ENCODE measurements around the gene BCAS4.
"Not testable (repeated sequence)": the region's sequence is repeated elsewhere in the genome, so short reads cannot be mapped to it uniquely, and the experiment has no call there.

Gene BCAS4

DNA sequence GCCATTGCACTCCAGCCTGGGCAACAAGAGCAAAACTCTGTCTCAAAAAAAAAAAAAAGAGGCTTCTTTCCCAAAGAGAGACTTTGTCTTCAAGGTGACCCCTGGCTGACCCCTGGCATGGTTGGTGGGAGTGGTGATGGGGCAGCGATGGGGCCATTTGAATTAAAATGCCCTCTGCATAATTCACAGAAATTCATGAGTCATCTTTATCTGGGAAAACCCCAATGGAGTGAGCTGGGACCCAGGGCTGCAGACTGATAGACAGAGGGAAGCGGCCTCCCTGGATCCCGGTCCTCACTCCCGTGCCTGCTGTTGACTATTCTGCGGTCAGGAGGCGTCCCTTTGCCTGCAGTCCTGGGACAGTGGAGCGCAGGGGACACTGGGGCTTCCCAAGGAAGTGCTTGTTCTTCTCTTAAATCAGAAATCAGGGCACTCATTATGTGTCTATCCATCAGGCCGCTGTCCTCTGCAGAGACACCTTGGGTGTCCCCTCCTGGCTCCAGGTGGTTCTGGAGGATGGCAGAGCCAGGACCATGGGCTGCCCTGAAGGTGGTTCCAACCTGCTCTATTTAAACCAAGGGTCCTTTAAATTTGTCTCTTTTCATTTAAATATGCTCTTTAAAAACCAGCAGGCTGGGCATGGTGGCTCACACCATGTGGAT, 23.3 kb upstream of the BCAS4 start:
- not testable (repeated sequence) for DNase-seq

DNA sequence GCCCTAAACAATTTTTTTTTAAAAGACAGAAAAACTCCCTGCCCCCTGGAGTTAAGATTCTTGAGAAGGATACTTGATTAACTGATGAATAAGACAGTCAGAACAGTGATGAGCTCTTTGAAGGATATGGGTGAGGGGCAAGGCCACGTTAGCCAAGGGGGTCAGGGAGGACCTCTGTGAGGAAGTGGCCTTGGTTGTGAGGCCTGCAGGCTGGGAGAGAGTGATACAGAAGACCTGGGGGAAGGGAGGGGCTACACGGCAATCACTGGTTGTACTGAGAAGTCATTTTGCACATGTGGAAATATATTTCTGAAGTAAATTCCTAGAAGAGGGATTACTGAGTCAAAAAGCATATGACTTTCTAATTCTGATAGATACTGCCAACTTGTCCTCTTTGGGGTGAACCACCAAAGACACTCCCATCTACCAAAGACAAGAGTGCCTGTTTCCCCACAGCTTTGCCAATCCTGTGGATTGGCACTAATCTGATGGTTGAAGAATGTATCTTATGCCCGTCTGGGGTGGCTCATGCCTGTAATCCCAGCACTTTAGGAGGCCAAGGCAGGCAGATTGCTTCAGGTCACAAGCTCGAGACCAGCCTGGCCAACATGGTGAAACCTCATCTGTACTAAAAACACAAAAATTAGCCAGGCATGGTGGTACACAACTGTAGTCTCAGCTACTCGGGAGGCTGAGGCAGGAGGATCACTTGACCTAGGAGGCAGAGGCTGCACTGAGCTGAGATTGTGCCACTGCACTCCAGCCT, 22.3 kb upstream of the BCAS4 start:
- no peak for DNase-seq

GRCh38 chr20:50774515-50774914, 20.3 kb upstream of the BCAS4 start:
- no peak for DNase-seq

- no peak for DNase-seq
Measured at GRCh38 chr20:50776122-50776817, 18.6 kb upstream of the BCAS4 start.

DNA sequence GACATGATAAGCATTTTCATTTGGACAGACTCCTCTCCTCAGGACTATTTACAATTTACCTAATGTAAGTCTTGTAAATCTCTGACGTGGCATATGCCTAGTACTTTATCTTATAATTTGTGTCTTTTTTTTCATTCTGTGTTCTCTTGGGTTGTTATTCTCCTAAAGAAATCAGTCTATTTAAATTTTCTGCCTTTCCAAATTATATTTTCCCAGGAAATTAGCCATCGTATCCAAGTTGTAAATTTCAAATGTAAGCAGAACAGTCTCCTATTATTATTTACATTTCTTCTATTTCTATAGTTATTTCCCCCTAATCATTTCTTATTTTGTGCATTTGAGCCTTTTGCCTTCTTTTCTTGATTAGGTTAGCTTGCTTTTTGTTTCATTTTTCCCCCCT, 17.5 kb upstream of the BCAS4 start:
- no peak for DNase-seq

DNA sequence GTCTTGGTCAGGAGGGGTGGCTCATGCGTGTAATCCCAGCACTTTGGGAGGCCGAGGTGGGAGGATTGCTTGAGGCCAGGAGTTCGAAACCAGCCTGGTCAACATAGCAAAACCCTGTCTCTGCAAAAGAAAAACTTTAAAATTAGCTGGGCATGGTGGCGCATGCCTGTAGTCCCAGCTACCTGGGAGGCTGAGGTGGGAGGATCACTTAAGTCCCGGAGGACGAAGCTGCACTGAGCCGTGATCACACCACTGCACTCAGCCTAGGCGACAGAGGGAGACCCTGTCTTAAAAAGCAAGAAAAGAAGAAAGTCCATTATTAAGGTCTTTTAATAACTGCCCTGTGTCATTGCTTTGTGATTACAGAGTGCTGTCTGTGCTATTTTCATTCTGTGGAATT, 15.9 kb upstream of the BCAS4 start:
- not testable (repeated sequence) for DNase-seq

DNA sequence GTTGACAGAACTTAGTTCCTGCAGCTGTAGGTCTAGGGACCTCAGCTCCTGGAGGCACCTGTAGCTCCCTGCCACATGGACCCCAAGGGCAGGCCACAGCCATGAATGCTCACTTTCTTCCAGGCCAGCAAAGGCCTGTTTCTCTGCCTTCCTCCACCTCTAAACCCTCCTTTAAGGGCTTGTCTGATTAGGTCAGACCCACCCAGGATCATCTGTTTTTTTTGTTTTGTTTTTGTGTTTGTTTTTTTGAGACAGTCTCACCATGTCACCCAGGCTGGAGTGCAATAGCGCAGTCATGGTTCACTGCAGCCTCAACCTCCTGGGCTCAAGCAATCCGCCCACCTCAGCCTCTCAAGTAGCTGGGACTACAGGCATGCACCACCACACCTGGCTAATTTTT, 11.5 kb upstream of the BCAS4 start:
- no peak for DNase-seq

- no peak for DNase-seq
Measured at GRCh38 chr20:50783903-50784302, 11.0 kb upstream of the BCAS4 start.

GRCh38 chr20:50784464-50784863, 10.4 kb upstream of the BCAS4 start:
- no peak for DNase-seq

- DNase-seq, result no peak
Measured at GRCh38 chr20:50786703-50787102, 8.2 kb upstream of the BCAS4 start.

DNA sequence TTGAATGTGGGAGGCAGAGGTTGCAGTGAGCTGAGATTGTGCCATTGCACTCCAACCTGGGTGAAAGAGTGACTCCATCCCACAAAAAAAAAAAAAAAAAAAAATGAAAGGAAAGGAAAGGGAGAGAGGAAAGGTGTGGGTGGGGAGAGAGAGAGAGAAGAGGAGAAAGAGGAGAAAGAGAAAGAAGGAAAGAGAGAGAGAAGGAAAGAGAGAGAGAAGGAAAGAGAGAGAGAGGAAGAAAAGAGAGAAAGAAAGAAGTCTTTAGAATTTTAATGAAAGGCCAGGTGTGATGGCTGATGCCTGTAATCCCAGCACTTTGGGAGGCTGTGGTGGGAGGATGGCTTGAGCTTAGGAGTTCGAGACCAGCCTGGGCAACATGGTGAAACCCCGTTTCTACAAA, 7.7 kb upstream of the BCAS4 start:
- no peak for DNase-seq

- DNase-seq, result no peak
Measured at GRCh38 chr20:50788045-50788991, 6.5 kb upstream of the BCAS4 start.

DNA sequence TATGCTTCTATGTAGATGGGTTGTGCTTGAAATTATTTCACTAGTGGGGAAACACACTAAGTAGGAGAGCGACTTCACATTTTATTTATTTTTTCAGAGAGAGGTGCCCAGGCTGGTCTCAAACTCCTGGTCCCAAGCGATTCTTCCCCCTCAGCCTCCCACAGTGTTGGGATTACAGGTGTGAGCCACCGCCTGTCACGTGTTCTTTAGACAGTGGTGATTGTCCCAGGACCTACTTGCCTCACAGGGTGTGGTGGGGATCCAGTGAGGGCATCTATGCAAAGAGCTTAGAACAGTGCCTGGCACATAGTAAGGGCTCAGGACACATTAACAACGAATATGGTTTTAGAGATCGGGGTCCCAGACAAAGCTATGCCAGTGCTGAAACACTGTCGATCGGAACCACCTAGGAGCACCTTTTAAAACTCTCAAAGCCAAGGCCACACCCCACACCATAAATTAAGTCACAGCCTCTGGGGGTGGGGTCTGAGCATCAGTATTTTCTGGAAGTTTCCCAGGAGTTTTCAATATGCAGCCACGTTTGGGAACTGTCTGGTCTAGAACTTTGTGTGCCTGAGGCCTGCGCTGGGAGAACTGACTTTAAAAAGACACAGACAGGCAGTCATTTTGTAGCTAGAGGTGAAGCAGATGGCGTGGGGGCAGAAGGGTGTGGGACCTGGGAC, 4.8 kb upstream of the BCAS4 start:
- no peak for DNase-seq

- DNase-seq, result peak in 1 of 2 experiments; percentile 11
Measured at GRCh38 chr20:50790651-50791277, 4.1 kb upstream of the BCAS4 start.

GRCh38 chr20:50792708-50793574, 1.9 kb upstream of the BCAS4 start:
- DNase-seq, result no peak

GRCh38 chr20:50793575-50794016, 1.3 kb upstream of the BCAS4 start:
- DNase-seq, result not testable (repeated sequence)

- DNase-seq, result peak in 1 of 2 experiments; percentile 32
Measured at GRCh38 chr20:50794181-50794845, 548 bp upstream of the BCAS4 start.

- no peak for DNase-seq
Measured at GRCh38 chr20:50797142-50797541, 2.3 kb downstream of the BCAS4 start.

- DNase-seq, result no peak
Measured at GRCh38 chr20:50798650-50799049, 3.8 kb downstream of the BCAS4 start.

Measured in cerebellar nuclear complex (tissue), 1 donor.